H9 (cell line): ENCODE results near the gene REXO4. TPM values are rescaled to one million over a fixed set of nuclear protein-coding genes. Genes with fewer than 3 reads are reported as not detected.

Source experiments
- DNase-seq: peaks from one replicate; pipeline ENCODE4 v3.0.0-alpha.2; 2017
- H2AFZ ChIP-seq: one replicate; pipeline ENCODE4 v1.6.1; 2013; ENCODE audit warnings: mild to moderate bottlenecking, low read length, control low read depth, moderate library complexity
- H2AK5ac ChIP-seq: 2 replicates; pipeline ENCODE4 v1.6.1; 2013; ENCODE audit warnings: low read length, control low read depth, mixed read lengths; ENCODE audit not compliant: insufficient read length
- H2BK120ac ChIP-seq: one replicate; pipeline ENCODE4 v1.6.1; 2013; ENCODE audit warnings: low read depth, mild to moderate bottlenecking, low read length, control low read depth, inconsistent platforms; ENCODE audit not compliant: poor library complexity, severe bottlenecking
- H2BK12ac ChIP-seq: 2 replicates; pipeline ENCODE4 v1.6.1; 2013; ENCODE audit warnings: low read length, control low read depth, mixed read lengths, low read depth; ENCODE audit not compliant: insufficient read length
- H2BK15ac ChIP-seq: 2 replicates; pipeline ENCODE4 v1.6.1; 2013; ENCODE audit warnings: low read depth, low read length, control low read depth
- H2BK20ac ChIP-seq: one replicate; pipeline ENCODE4 v1.6.1; 2013; ENCODE audit warnings: low read depth, mild to moderate bottlenecking, low read length, control low read depth, inconsistent platforms; ENCODE audit not compliant: poor library complexity, severe bottlenecking
- H2BK5ac ChIP-seq: 2 replicates; pipeline ENCODE4 v1.6.1; 2013; ENCODE audit warnings: low read length, control low read depth, mixed read lengths; ENCODE audit not compliant: insufficient read length
- H3K14ac ChIP-seq: 2 replicates; pipeline ENCODE4 v1.6.1; 2013; ENCODE audit warnings: low read length, control low read depth; ENCODE audit not compliant: insufficient read depth
- H3K18ac ChIP-seq: 2 replicates; pipeline ENCODE4 v1.6.1; 2013; ENCODE audit warnings: low read depth, mild to moderate bottlenecking, mixed read lengths, low read length, control low read depth; ENCODE audit not compliant: insufficient read length
- H3K23ac ChIP-seq: 2 replicates; pipeline ENCODE4 v1.6.1; 2013; ENCODE audit warnings: low read length, control low read depth, mixed read lengths, low read depth; ENCODE audit not compliant: insufficient read length
- H3K23me2 ChIP-seq: 2 replicates; pipeline ENCODE4 v1.6.1; 2013; ENCODE audit warnings: low read depth, mild to moderate bottlenecking, mixed read lengths, low read length, control low read depth; ENCODE audit not compliant: insufficient read length, poor library complexity, severe bottlenecking
- H3K27ac ChIP-seq: 2 replicates; pipeline ENCODE4 v1.5.1; 2013; ENCODE audit warnings: low read length, control low read depth, mixed read lengths, low read depth; ENCODE audit not compliant: insufficient read length
- H3K27me3 ChIP-seq: 2 replicates; pipeline ENCODE4 v1.6.1; 2013; ENCODE audit warnings: low read length, control low read depth, inconsistent platforms; ENCODE audit not compliant: insufficient read depth
- H3K4ac ChIP-seq: 2 replicates; pipeline ENCODE4 v1.6.1; 2013; ENCODE audit warnings: low read depth, mild to moderate bottlenecking, control low read depth, inconsistent platforms, low read length, moderate library complexity
- H3K4me1 ChIP-seq: 2 replicates; pipeline ENCODE4 v1.6.1; 2013; ENCODE audit warnings: low read length, control low read depth, inconsistent platforms; ENCODE audit not compliant: insufficient read depth
- H3K4me2 ChIP-seq: 2 replicates; pipeline ENCODE4 v1.6.1; 2013; ENCODE audit warnings: low read length, control low read depth, mixed read lengths; ENCODE audit not compliant: insufficient read length, insufficient read depth
- H3K56ac ChIP-seq: 2 replicates; pipeline ENCODE4 v1.6.1; 2013; ENCODE audit warnings: low read depth, mild to moderate bottlenecking, mixed read lengths, low read length, control low read depth; ENCODE audit not compliant: insufficient read length
- H3K79me1 ChIP-seq: 2 replicates; pipeline ENCODE4 v1.6.1; 2013; ENCODE audit warnings: low read depth, mild to moderate bottlenecking, moderate library complexity, low read length, control low read depth, inconsistent platforms; ENCODE audit not compliant: insufficient read depth, poor library complexity, severe bottlenecking
- H3K79me2 ChIP-seq: 2 replicates; pipeline ENCODE4 v1.6.1; 2013; ENCODE audit warnings: low read length, control low read depth, inconsistent platforms; ENCODE audit not compliant: insufficient read depth
- H3K9ac ChIP-seq: 2 replicates; pipeline ENCODE4 v1.6.1; 2013; ENCODE audit warnings: low read length, control low read depth, mixed read lengths; ENCODE audit not compliant: insufficient read length; ENCODE audit errors: extremely low read depth
- H3K9me3 ChIP-seq: one replicate; pipeline ENCODE4 v1.6.1; 2013; ENCODE audit warnings: low read depth, low read length, inconsistent platforms; ENCODE audit not compliant: control insufficient read depth
- H3T11ph ChIP-seq: one replicate; pipeline ENCODE4 v1.6.1; 2013; ENCODE audit warnings: mild to moderate bottlenecking, low read length, control low read depth, inconsistent platforms
- H4K20me1 ChIP-seq: one replicate; pipeline ENCODE4 v1.6.1; 2013; ENCODE audit not compliant: control insufficient read depth, insufficient read length, insufficient read depth
- H4K5ac ChIP-seq: 2 replicates; pipeline ENCODE4 v1.6.1; 2013; ENCODE audit warnings: low read depth, mild to moderate bottlenecking, mixed read lengths, low read length, control low read depth; ENCODE audit not compliant: insufficient read length
- H4K8ac ChIP-seq: replicated peaks from 2 replicates; pipeline ENCODE4 v1.6.1; 2013; ENCODE audit warnings: low read length, control low read depth, mixed read lengths, low read depth; ENCODE audit not compliant: insufficient read length
- H4K91ac ChIP-seq: 2 replicates; pipeline ENCODE4 v1.6.1; 2013; ENCODE audit warnings: low read depth, mild to moderate bottlenecking, moderate library complexity, mixed read lengths, low read length, control low read depth; ENCODE audit not compliant: insufficient read length
- H3K27ac Mint-ChIP-seq, 3 experiments: 2 replicates in 2 of 3; 3 replicates in 1 of 3; pipeline ENCODE4 v1.8.0; 2020 to 2021; ENCODE audit warnings: mixed read lengths in 3 of 3, mild to moderate bottlenecking in 1 of 3, moderate library complexity in 1 of 3
- H3K27me3 Mint-ChIP-seq: 2 replicates; pipeline ENCODE4 v1.8.0; 2021; ENCODE audit warnings: low read depth, mild to moderate bottlenecking, moderate library complexity, mixed read lengths
- H3K36me3 Mint-ChIP-seq, 3 experiments: 2 replicates in 2 of 3; 3 replicates in 1 of 3; pipeline ENCODE4 v1.8.0; 2020 to 2021; ENCODE audit warnings: low read depth in 3 of 3, mixed read lengths in 3 of 3; ENCODE audit not compliant: insufficient read depth in 1 of 3
- H3K4me1 Mint-ChIP-seq, 2 experiments: 2 replicates each; pipeline ENCODE4 v1.8.0; 2020; ENCODE audit warnings: mixed read lengths in 2 of 2
- H3K4me3 Mint-ChIP-seq, 2 experiments: 2 replicates in 1 of 2; 3 replicates in 1 of 2; pipeline ENCODE4 v1.8.0; 2020 to 2021; ENCODE audit warnings: mild to moderate bottlenecking in 2 of 2, mixed read lengths in 2 of 2, moderate library complexity in 1 of 2
- H3K9me3 Mint-ChIP-seq, 2 experiments: 2 replicates in 1 of 2; 3 replicates in 1 of 2; pipeline ENCODE4 v1.8.0; 2020; ENCODE audit warnings: mild to moderate bottlenecking in 2 of 2, mixed read lengths in 2 of 2, moderate library complexity in 1 of 2
- WGBS: extraction: QIAGEN DNeasy Blood & Tissue Kit; methylation state at CpG from one replicate; pipeline ENCODE4 v1.1.7; 2013; ENCODE audit warnings: missing lambda C conversion rate, low lambda C conversion rate, mixed read lengths; ENCODE audit not compliant: insufficient read length; ENCODE audit errors: extremely low coverage; 5-methylcytosine and 5-hydroxymethylcytosine counted together
- total RNA-seq: library from RNA; stranded (reverse); gene quantifications from 2 replicates; pipeline ENCODE4 v1.2.1, GENCODE V29; 2021
- TF ChIP-seq, protein P1 (sequence below): fragments of 200-600 bp; sonication (generic); conservative IDR thresholded peaks from 3 replicates; pipeline ENCODE4 v1.8.0; 2021; ENCODE audit warnings: antibody characterized with exemption, mild to moderate bottlenecking

Gene REXO4
- total RNA-seq, 1 experiment from 2014 or later: 35.2 TPM

DNA sequence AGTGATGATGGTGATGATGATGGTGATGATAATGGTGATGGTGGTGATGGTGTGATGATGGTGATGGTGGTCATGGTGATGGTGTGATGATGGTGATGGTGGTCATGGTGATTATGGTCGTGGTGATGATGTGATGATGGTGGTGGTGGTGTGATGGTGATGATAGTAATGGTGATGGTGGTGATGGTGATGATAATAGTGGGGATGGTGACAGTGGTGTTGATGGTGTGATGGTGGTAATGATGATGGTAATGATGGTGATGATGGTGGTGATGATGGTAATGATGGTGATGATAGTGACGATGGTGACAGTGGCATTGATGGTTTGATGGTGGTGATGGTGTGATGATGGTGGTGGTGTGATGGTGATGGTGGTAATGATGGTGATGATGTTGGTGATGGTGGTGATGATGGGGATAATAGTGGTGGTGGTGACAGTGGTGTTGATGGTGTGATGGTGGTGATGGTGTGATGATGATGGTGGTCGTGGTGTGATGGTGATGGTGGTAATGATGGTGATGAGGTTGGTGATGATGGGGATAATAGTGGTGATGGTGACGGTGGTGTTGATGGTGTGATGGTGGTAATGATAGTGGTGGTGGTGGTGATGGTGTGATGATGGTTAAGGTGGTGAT, 35.2 kb downstream of the REXO4 start:
- Histone ChIP-seq H3K9me3 (no peaks in the 10 kb centered on the region), H2BK12ac (no peak overlapping the region), H3K4ac (no peak overlapping the region), H3K27me3 (no peaks in the 10 kb centered on the region), H3K79me2 (no peaks in the 10 kb centered on the region), H4K5ac (peak overlapping the region; percentile 9), H4K91ac (no peak overlapping the region), H3K56ac (no peak overlapping the region), H3K14ac (no peak overlapping the region), H4K8ac (peak overlapping the region; percentile 95), H3K18ac (no peak overlapping the region), H2BK120ac (no peak overlapping the region), H3K23ac (peak overlapping the region; percentile 55), H3K4me2 (no peak overlapping the region), H3K79me1 (no peaks in the 10 kb centered on the region), H2AK5ac (no peak overlapping the region), H3K23me2 (no peaks in the 10 kb centered on the region), H3T11ph (no peak overlapping the region), H3K4me1 (no peaks in the 10 kb centered on the region), H2BK5ac (no peak overlapping the region), H3K9ac (no peak overlapping the region), H3K27ac (no peak overlapping the region), H2BK20ac (no peak overlapping the region), H4K20me1 (peaks cover 3% of the 10 kb centered on the region), H2AFZ (no peak overlapping the region), H2BK15ac (no peak overlapping the region)
- 100% methylated on average over 3 of the region's 4 CpGs for WGBS
- Mint-ChIP-seq H3K27ac (no peak overlapping the region), H3K9me3 (no peaks in the 10 kb centered on the region; a peak in 1 of 5 replicates), H3K4me1 (no peaks in the 10 kb centered on the region; a peak in 1 of 4 replicates), H3K36me3 (no peaks in the 10 kb centered on the region), H3K27me3 (peaks cover 19% of the 10 kb centered on the region), H3K4me3 (no peak overlapping the region)
- TF ChIP-seq, protein P1, sequence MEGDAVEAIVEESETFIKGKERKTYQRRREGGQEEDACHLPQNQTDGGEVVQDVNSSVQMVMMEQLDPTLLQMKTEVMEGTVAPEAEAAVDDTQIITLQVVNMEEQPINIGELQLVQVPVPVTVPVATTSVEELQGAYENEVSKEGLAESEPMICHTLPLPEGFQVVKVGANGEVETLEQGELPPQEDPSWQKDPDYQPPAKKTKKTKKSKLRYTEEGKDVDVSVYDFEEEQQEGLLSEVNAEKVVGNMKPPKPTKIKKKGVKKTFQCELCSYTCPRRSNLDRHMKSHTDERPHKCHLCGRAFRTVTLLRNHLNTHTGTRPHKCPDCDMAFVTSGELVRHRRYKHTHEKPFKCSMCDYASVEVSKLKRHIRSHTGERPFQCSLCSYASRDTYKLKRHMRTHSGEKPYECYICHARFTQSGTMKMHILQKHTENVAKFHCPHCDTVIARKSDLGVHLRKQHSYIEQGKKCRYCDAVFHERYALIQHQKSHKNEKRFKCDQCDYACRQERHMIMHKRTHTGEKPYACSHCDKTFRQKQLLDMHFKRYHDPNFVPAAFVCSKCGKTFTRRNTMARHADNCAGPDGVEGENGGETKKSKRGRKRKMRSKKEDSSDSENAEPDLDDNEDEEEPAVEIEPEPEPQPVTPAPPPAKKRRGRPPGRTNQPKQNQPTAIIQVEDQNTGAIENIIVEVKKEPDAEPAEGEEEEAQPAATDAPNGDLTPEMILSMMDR: no peak
- no peak for DNase-seq
